GM12875 (cell line): ENCODE results near the gene WFDC1.

Source experiments
- H3K4me3 ChIP-seq: one replicate; pipeline ENCODE4 v1.5.1; 2011; ENCODE audit warnings: low read depth, low read length, control low read depth
- CTCF ChIP-seq: IDR thresholded peaks from 2 replicates; pipeline ENCODE4 v1.5.1; 2011; ENCODE audit warnings: low read depth, mild to moderate bottlenecking, control low read depth, inconsistent platforms, low read length, moderate library complexity, borderline replicate concordance; ENCODE audit not compliant: insufficient read depth

WFDC1 gene

GRCh38 chr16:84373907-84374489 lies 79.3 kb downstream of the WFDC1 start:
- no peak for TF ChIP-seq CTCF
- H3K4me3 ChIP-seq = no peak overlapping the region

GRCh38 chr16:84378099-84378498 lies 83.4 kb downstream of the WFDC1 start:
- no peak overlapping the region for H3K4me3 ChIP-seq
- TF ChIP-seq CTCF = no peak

- no peak overlapping the region for H3K4me3 ChIP-seq
- no peak for TF ChIP-seq CTCF
Measured at GRCh38 chr16:84378567-84378966, 83.9 kb downstream of the WFDC1 start.

- H3K4me3 ChIP-seq = no peak overlapping the region
- no peak for TF ChIP-seq CTCF
Measured at GRCh38 chr16:84379008-84379708, 84.5 kb downstream of the WFDC1 start.
